H1 (cell line): ENCODE measurements around the gene NAA60. TPM values are rescaled to one million over a fixed set of nuclear protein-coding genes. Genes with fewer than 3 reads are reported as not detected.

Experiments
- CTCF ChIA-PET: fragments of 300-600 bp; sonication (Branson Sonifier 250); formaldehyde crosslinking; loops from one replicate; lab custom pipeline; 2021; ENCODE audit not compliant: partially characterized antibody; lab: Charles Lee
- POLR2A ChIA-PET: fragments of 300-600 bp; sonication (Branson Sonifier 250); formaldehyde crosslinking; loops from one replicate; lab custom pipeline; 2021; ENCODE audit warnings: inconsistent platforms; ENCODE audit not compliant: partially characterized antibody; lab: Charles Lee
- DNase-seq, 2 experiments: peaks; one replicate each; pipeline versions ENCODE4 v3.0.0 to v3.0.0-alpha.2; 2010 to 2022; ENCODE audit warnings: low spot score in 2 of 2, low read depth in 1 of 2, mixed read lengths in 1 of 2
- FAIRE-seq: peaks from 2 replicates; lab custom pipeline; 2011; peaks lifted over from hg19 to GRCh38; lab: Jason Lieb, UNC
- H2AFZ ChIP-seq: 2 replicates; pipeline ENCODE4 v1.8.1; 2012; ENCODE audit warnings: low read length, inconsistent platforms
- H2AK5ac ChIP-seq: 2 replicates; pipeline ENCODE4 v1.6.1; 2013; ENCODE audit warnings: low read depth, low read length
- H2BK120ac ChIP-seq: replicated peaks from 2 replicates; pipeline ENCODE3; 2013; ENCODE audit warnings: low read depth, low read length, inconsistent platforms
- H2BK12ac ChIP-seq: 2 replicates; pipeline ENCODE4 v1.6.1; 2013; ENCODE audit warnings: low read depth, low read length
- H2BK15ac ChIP-seq: 2 replicates; pipeline ENCODE4 v1.6.1; 2013; ENCODE audit warnings: low read length
- H2BK20ac ChIP-seq: 2 replicates; pipeline ENCODE4 v1.6.1; 2013; ENCODE audit warnings: low read length
- H2BK5ac ChIP-seq: 2 replicates; pipeline ENCODE4 v1.6.1; 2013; ENCODE audit warnings: low read depth, low read length
- H3K14ac ChIP-seq: 2 replicates; pipeline ENCODE4 v1.6.1; 2013; ENCODE audit warnings: inconsistent platforms; ENCODE audit not compliant: insufficient read length
- H3K18ac ChIP-seq: 2 replicates; pipeline ENCODE4 v1.6.1; 2013; ENCODE audit warnings: low read length; ENCODE audit errors: extremely low read depth
- H3K23ac ChIP-seq: 2 replicates; pipeline ENCODE4 v1.6.1; 2013; ENCODE audit warnings: inconsistent platforms; ENCODE audit not compliant: insufficient read length
- H3K23me2 ChIP-seq: 2 replicates; pipeline ENCODE4 v1.6.1; 2013; ENCODE audit warnings: low read depth, low read length
- H3K27ac ChIP-seq: 2 replicates; pipeline ENCODE4 v1.6.1; 2011; ENCODE audit warnings: low read depth, low read length, inconsistent platforms
- H3K27me3 ChIP-seq, 4 experiments: replicated peaks in 1 of 4; 1 replicate in 1 of 4; 2 replicates in 3 of 4; pipeline versions ENCODE4 v1.6.1 to v1.8.1; 2011 to 2013; ENCODE audit warnings: low read length in 3 of 4, mild to moderate bottlenecking in 3 of 4, inconsistent platforms in 2 of 4, mixed read lengths in 2 of 4, moderate library complexity in 1 of 4; ENCODE audit not compliant: control insufficient read depth in 3 of 4, insufficient read depth in 3 of 4; ENCODE audit errors: extremely low read depth in 1 of 4
- H3K36me3 ChIP-seq, 4 experiments: 2 replicates each; pipeline versions ENCODE4 v1.6.1 to v1.8.1; 2011 to 2013; ENCODE audit warnings: mild to moderate bottlenecking in 4 of 4, low read length in 3 of 4, moderate library complexity in 2 of 4, control low read depth in 1 of 4, inconsistent platforms in 1 of 4; ENCODE audit not compliant: insufficient read depth in 4 of 4, control insufficient read depth in 2 of 4
- H3K4ac ChIP-seq: replicated peaks from 2 replicates; pipeline ENCODE3; 2013; ENCODE audit warnings: low read length, low read depth, mixed read lengths, inconsistent platforms; ENCODE audit not compliant: insufficient read length
- H3K4me1 ChIP-seq, 4 experiments: replicated peaks in 1 of 4; 1 replicate in 1 of 4; 2 replicates in 3 of 4; pipeline versions ENCODE4 v1.6.1 to v1.8.1; 2011 to 2013; ENCODE audit warnings: low read length in 3 of 4, inconsistent platforms in 2 of 4, mixed read lengths in 1 of 4; ENCODE audit not compliant: insufficient read depth in 4 of 4, control insufficient read depth in 3 of 4
- H3K4me2 ChIP-seq, 2 experiments: 2 replicates each; pipeline versions ENCODE4 v1.6.1 to v1.8.1; 2011 to 2013; ENCODE audit warnings: low read depth in 2 of 2, low read length in 2 of 2, control low read depth in 1 of 2, inconsistent platforms in 1 of 2, mild to moderate bottlenecking in 1 of 2; ENCODE audit not compliant: insufficient read depth in 1 of 2
- H3K4me3 ChIP-seq, 4 experiments: fragments of 200-600, 300-600 bp in 1 of 4; sonication (generic), shearing (Covaris generic), sonication (Bioruptor Twin) in 1 of 4; 2 replicates each; pipeline versions ENCODE4 v1.5.1 to v1.8.1; 2011 to 2016; ENCODE audit warnings: low read length in 4 of 4, low read depth in 3 of 4, control low read depth in 2 of 4, inconsistent platforms in 2 of 4, mild to moderate bottlenecking in 2 of 4, mixed read lengths in 1 of 4, moderate library complexity in 1 of 4; ENCODE audit not compliant: insufficient read depth in 2 of 4; ENCODE audit errors: extremely low read depth in 1 of 4
- H3K56ac ChIP-seq: replicated peaks from 2 replicates; pipeline ENCODE3; 2013; ENCODE audit warnings: low read depth, mild to moderate bottlenecking, mixed read lengths, low read length, inconsistent platforms; ENCODE audit not compliant: insufficient read length
- H3K79me1 ChIP-seq: 2 replicates; pipeline ENCODE4 v1.6.1; 2013; ENCODE audit warnings: low read depth, low read length, control low read depth
- H3K79me2 ChIP-seq, 2 experiments: 2 replicates each; pipeline versions ENCODE4 v1.6.1 to v1.8.1; 2012 to 2013; ENCODE audit warnings: low read length in 2 of 2, mild to moderate bottlenecking in 2 of 2, inconsistent platforms in 1 of 2; ENCODE audit not compliant: insufficient read depth in 2 of 2, control insufficient read depth in 1 of 2
- H3K9ac ChIP-seq, 4 experiments: replicated peaks in 1 of 4; 1 replicate in 1 of 4; 2 replicates in 3 of 4; pipeline versions ENCODE4 v1.6.1 to v1.8.1; 2011 to 2013; ENCODE audit warnings: low read depth in 3 of 4, low read length in 3 of 4, control low read depth in 2 of 4, mild to moderate bottlenecking in 2 of 4, moderate library complexity in 2 of 4, inconsistent platforms in 1 of 4; ENCODE audit errors: extremely low read depth in 1 of 4
- H3K9me3 ChIP-seq, 2 experiments: 2 replicates each; pipeline versions ENCODE4 v1.6.1 to v1.8.1; 2012 to 2013; ENCODE audit warnings: mild to moderate bottlenecking in 2 of 2, moderate library complexity in 2 of 2, control low read depth in 1 of 2, inconsistent platforms in 1 of 2, low read depth in 1 of 2, low read length in 1 of 2, mixed read lengths in 1 of 2; ENCODE audit not compliant: insufficient read depth in 2 of 2
- H4K20me1 ChIP-seq, 2 experiments: replicated peaks in 1 of 2; 2 replicates each; pipeline versions ENCODE3 to v1.8.1; 2011 to 2013; ENCODE audit warnings: inconsistent platforms in 2 of 2, low read length in 2 of 2, mild to moderate bottlenecking in 1 of 2; ENCODE audit not compliant: insufficient read depth in 2 of 2, control insufficient read depth in 1 of 2
- H4K5ac ChIP-seq: 2 replicates; pipeline ENCODE4 v1.6.1; 2013; ENCODE audit warnings: low read length, low read depth, mixed read lengths, inconsistent platforms; ENCODE audit not compliant: insufficient read length
- H4K8ac ChIP-seq: 2 replicates; pipeline ENCODE4 v1.8.0; 2013; ENCODE audit warnings: mild to moderate bottlenecking, moderate library complexity, low read length, inconsistent platforms; ENCODE audit not compliant: insufficient read depth; ENCODE audit errors: extremely low read depth
- H4K91ac ChIP-seq: replicated peaks from 2 replicates; pipeline ENCODE3; 2013; ENCODE audit warnings: low read length, mixed read lengths, inconsistent platforms; ENCODE audit not compliant: insufficient read length
- CTBP2 ChIP-seq: IDR thresholded peaks from 2 replicates; pipeline ENCODE4 v1.7.0; 2011; ENCODE audit warnings: borderline replicate concordance, mild to moderate bottlenecking, moderate library complexity, mixed read lengths, low read length; ENCODE audit not compliant: insufficient read depth, insufficient read length
- HDAC2 ChIP-seq, 2 experiments: fragments of 300-600 bp in 1 of 2; sonication (generic) in 1 of 2; IDR thresholded peaks; 2 replicates each; pipeline ENCODE4 v1.6.1; 2011 to 2012; ENCODE audit warnings: low read depth in 2 of 2, low read length in 2 of 2, mild to moderate bottlenecking in 2 of 2, moderate library complexity in 2 of 2, borderline replicate concordance in 1 of 2, inconsistent platforms in 1 of 2
- RFX5 ChIP-seq: IDR thresholded peaks from 2 replicates; pipeline ENCODE4 v1.6.1; 2011; ENCODE audit warnings: low read depth, low read length, improper control_type of control experiment, borderline replicate concordance
- RXRA ChIP-seq: IDR thresholded peaks from 2 replicates; pipeline ENCODE4 v1.6.1; 2011; ENCODE audit warnings: low read depth, mild to moderate bottlenecking, low read length, moderate library complexity; ENCODE audit not compliant: insufficient read depth
- SIN3A ChIP-seq, 2 experiments: IDR thresholded peaks in 1 of 2; conservative IDR thresholded peaks in 1 of 2; 2 replicates each; pipeline ENCODE4 v1.6.1; 2011 to 2012; ENCODE audit warnings: low read length in 2 of 2, improper control_type of control experiment in 1 of 2, low read depth in 1 of 2, mild to moderate bottlenecking in 1 of 2
- SP1 ChIP-seq: IDR thresholded peaks from 2 replicates; pipeline ENCODE4 v1.6.1; 2011; ENCODE audit warnings: low read depth, low read length
- SRF ChIP-seq: IDR thresholded peaks from 2 replicates; pipeline ENCODE4 v1.6.1; 2011; ENCODE audit warnings: mild to moderate bottlenecking, low read depth, low read length, moderate library complexity
- WGBS, 2 experiments: shearing (Covaris generic) in 1 of 2; methylation state at CpG; one replicate each; pipeline versions ENCODE4 v1.1.6 to v1.1.7; 2013 to 2015; ENCODE audit warnings: low lambda C conversion rate in 2 of 2, mixed read lengths in 2 of 2, inconsistent platforms in 1 of 2, low coverage in 1 of 2, missing lambda C conversion rate in 1 of 2; ENCODE audit not compliant: insufficient replicate concordance in 2 of 2, insufficient coverage in 1 of 2, insufficient read length in 1 of 2; ENCODE audit errors: extremely low coverage in 1 of 2, missing lambda C conversion rate in 1 of 2; 5-methylcytosine and 5-hydroxymethylcytosine counted together
- polyA plus RNA-seq, 7 experiments: library from polyadenylated mRNA; depleted of rRNA in 3 of 7; stranded (reverse) in 5 of 7; unstranded in 2 of 7; fragments of >200 nt in 5 of 7; fragments of 200-250 nt in 2 of 7; gene quantifications; 1 replicate in 5 of 7; 2 replicates in 1 of 7; 4 replicates in 1 of 7; pipeline versions ENCODE4 v1.2.1 to v1.2.3, GENCODE V29; 2011 to 2013; ENCODE audit warnings: missing spikeins in 2 of 7, mixed read lengths in 2 of 7
- total RNA-seq: library from RNA; stranded (reverse); fragmentation: NEBNext Ultra II Directional; extraction: Animal tissue kit (Norgen Biotek cat#: 25700); gene quantifications from 2 replicates; pipeline ENCODE4 v1.2.1, GENCODE V29; 2021
- TF ChIP-seq, protein P1 (sequence below): IDR thresholded peaks from 2 replicates; pipeline ENCODE4 v1.6.1; 2011; ENCODE audit warnings: low read length, improper control_type of control experiment
- TF ChIP-seq, protein P2 (sequence below), 3 experiments: IDR thresholded peaks; 1 replicate in 2 of 3; 2 replicates in 1 of 3; pipeline versions ENCODE4 v1.5.1 to v1.6.1; 2011; ENCODE audit warnings: low read length in 3 of 3, mild to moderate bottlenecking in 3 of 3, inconsistent platforms in 2 of 3, low read depth in 1 of 3, moderate library complexity in 1 of 3; ENCODE audit not compliant: insufficient read depth in 1 of 3; ENCODE audit errors: control extremely low read depth in 1 of 3

The NAA60 gene
- total and polyA plus RNA-seq, 2 of the 8 experiments (the other 6 are each of a cell fraction or from before 2014, with no cell fraction given) = 34.1 to 47.6 TPM

DNA sequence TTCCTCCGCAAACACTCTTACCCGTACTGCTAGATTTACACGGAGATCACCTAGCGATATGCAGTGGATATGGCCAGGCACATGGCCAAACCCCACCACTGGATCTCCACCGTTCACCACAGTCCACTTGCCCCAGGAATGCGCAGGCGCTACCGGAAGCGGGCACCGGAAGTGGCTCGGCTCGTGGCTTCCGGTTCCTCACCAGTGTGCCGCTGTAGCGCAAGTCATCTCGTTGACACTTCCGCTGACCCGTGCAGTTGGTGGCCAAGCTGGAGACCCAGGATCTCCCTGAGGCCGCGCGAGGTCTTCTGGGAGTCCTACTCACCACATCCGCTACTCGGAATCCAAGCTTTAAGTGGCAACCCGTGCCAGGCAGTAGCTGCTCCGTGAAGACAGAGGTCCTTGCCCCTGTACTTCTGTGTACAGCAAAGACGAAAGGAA is 11.7 kb upstream of the NAA60 start:
- ChIA-PET POLR2A (interaction anchor here (2.5 kb wide), 1 partner anchor 11 kb away, joined by 7 read pairs; the partner anchor contains the start of genes NAA60 and ZNF597), CTCF (interaction anchor here (1.5 kb wide), 1 partner anchor 12 kb away, joined by 5 read pairs; the partner anchor contains the start of genes NAA60 and ZNF597)
- Histone ChIP-seq H2BK120ac (no peak overlapping the region), H3K79me1 (no peaks in the 10 kb centered on the region; the same call in 1 of the 2 replicates), H2BK15ac (no peak overlapping the region), H3K27ac (no peak overlapping the region), H3K9me3 (0 out of 4 replicates have a peak, but pooled peaks cover 0 to 3% of the 10 kb centered on the region in 2 experiments), H2AK5ac (no peak overlapping the region), H3K23ac (no peak overlapping the region), H3K36me3 (peaks cover 0 to 5% (median 2%) of the 10 kb centered on the region in 4 experiments; a peak in 4 of 8 replicates), H3K4ac (no peak overlapping the region), H3K4me1 (no peaks in the 10 kb centered on the region), H2BK12ac (no peak overlapping the region), H4K20me1 (no peaks in the 10 kb centered on the region), H2AFZ (no peak overlapping the region), H3K4me3 (no peak overlapping the region), H3K27me3 (no peaks in the 10 kb centered on the region), H4K8ac (no peak overlapping the region), H3K79me2 (no peaks in the 10 kb centered on the region), H3K23me2 (no peaks in the 10 kb centered on the region), H3K4me2 (no peak overlapping the region), H3K9ac (no peak overlapping the region), H3K18ac (no peak overlapping the region), H3K14ac (no peak overlapping the region), H4K91ac (no peak overlapping the region), H3K56ac (no peak overlapping the region), H2BK20ac (no peak overlapping the region), H2BK5ac (no peak overlapping the region), H4K5ac (no peak overlapping the region)
- WGBS, 2 experiments = 96% methylated on average over 26 of the region's 26 CpGs; no CpG with 5 or more reads in 1 of the 2 experiments
- FAIRE-seq (no peak), DNase-seq (no peak)
- TF ChIP-seq, protein P1, sequence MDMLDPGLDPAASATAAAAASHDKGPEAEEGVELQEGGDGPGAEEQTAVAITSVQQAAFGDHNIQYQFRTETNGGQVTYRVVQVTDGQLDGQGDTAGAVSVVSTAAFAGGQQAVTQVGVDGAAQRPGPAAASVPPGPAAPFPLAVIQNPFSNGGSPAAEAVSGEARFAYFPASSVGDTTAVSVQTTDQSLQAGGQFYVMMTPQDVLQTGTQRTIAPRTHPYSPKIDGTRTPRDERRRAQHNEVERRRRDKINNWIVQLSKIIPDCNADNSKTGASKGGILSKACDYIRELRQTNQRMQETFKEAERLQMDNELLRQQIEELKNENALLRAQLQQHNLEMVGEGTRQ = no peak
- TF ChIP-seq SP1 (no peak), SIN3A (conservative IDR thresholded peaks at IDR 0.05 in 1 of 2, IDR thresholded peaks at IDR 0.05 in 1 of 2; ENCODE audit: low read depth in 1 of 2, low read length in 2 of 2) (no peak), SRF (no peak), RXRA (no peak), HDAC2 (IDR thresholded peaks at IDR 0.05; ENCODE audit: borderline replicate concordance in 1 of 2, low read depth in 2 of 2, low read length in 2 of 2) (no peak), CTBP2 (no peak), RFX5 (no peak)
- TF ChIP-seq, protein P2, sequence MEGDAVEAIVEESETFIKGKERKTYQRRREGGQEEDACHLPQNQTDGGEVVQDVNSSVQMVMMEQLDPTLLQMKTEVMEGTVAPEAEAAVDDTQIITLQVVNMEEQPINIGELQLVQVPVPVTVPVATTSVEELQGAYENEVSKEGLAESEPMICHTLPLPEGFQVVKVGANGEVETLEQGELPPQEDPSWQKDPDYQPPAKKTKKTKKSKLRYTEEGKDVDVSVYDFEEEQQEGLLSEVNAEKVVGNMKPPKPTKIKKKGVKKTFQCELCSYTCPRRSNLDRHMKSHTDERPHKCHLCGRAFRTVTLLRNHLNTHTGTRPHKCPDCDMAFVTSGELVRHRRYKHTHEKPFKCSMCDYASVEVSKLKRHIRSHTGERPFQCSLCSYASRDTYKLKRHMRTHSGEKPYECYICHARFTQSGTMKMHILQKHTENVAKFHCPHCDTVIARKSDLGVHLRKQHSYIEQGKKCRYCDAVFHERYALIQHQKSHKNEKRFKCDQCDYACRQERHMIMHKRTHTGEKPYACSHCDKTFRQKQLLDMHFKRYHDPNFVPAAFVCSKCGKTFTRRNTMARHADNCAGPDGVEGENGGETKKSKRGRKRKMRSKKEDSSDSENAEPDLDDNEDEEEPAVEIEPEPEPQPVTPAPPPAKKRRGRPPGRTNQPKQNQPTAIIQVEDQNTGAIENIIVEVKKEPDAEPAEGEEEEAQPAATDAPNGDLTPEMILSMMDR (IDR thresholded peaks at IDR 0.05; ENCODE audit: control extremely low read depth in 1 of 3, insufficient read depth in 1 of 3, low read depth in 1 of 3, low read length in 3 of 3) = no peak
